ENCODE results near the gene LRSAM1.

Gene LRSAM1

GRCh38 chr9:127450830-127451607, at the start of gene LRSAM1, which contains the start of gene RPL12:
Gene LRSAM1 (plus strand): TSS chr9:127451510. CDS start chr9:127454528, 3,018 bp downstream.
Gene RPL12 (minus strand): TSS chr9:127451406. CDS start chr9:127451317, 89 bp downstream.
- FAIRE-seq (no peak), DNase-seq (ENCODE audit: insufficient read length, low spot score) (peak; percentile 95)
- peak; percentile 99 for TF ChIP-seq POLR2A (IDR thresholded peaks at IDR 0.05; ENCODE audit: low read depth, low read length)

GRCh38 chr9:127402401-127403090, 48.8 kb upstream of the LRSAM1 start:
- FAIRE-seq, result no peak
- no peak for TF ChIP-seq POLR2A (IDR thresholded peaks at IDR 0.05; ENCODE audit: low read depth, low read length)
- no peak for DNase-seq (ENCODE audit: insufficient read length, low spot score)

GRCh38 chr9:127403507-127404192, 47.7 kb upstream of the LRSAM1 start:
- no peak for FAIRE-seq
- no peak for TF ChIP-seq POLR2A (IDR thresholded peaks at IDR 0.05; ENCODE audit: low read depth, low read length)

GRCh38 chr9:127404631-127405030, 46.7 kb upstream of the LRSAM1 start:
- FAIRE-seq (no peak), DNase-seq (ENCODE audit: insufficient read length, low spot score) (no peak)
- no peak for TF ChIP-seq POLR2A (IDR thresholded peaks at IDR 0.05; ENCODE audit: low read depth, low read length)

More at GRCh38 chr9:127403507-127404192, 47.7 kb upstream of the LRSAM1 start:
- no peak for DNase-seq (ENCODE audit: insufficient read length, low spot score)

- DNase-seq (ENCODE audit: insufficient read length, low spot score) (no peak), FAIRE-seq (no peak)
- TF ChIP-seq POLR2A (IDR thresholded peaks at IDR 0.05; ENCODE audit: low read depth, low read length), result no peak
Measured at GRCh38 chr9:127405344-127406125, 45.8 kb upstream of the LRSAM1 start.

- TF ChIP-seq POLR2A (IDR thresholded peaks at IDR 0.05; ENCODE audit: low read depth, low read length), result no peak
- FAIRE-seq, result no peak
- DNase-seq (ENCODE audit: insufficient read length, low spot score), result no peak
Measured at GRCh38 chr9:127406799-127407491, 44.4 kb upstream of the LRSAM1 start.

GRCh38 chr9:127407492-127407843, 43.8 kb upstream of the LRSAM1 start:
- no peak for DNase-seq (ENCODE audit: insufficient read length, low spot score)
- FAIRE-seq, result no peak
- no peak for TF ChIP-seq POLR2A (IDR thresholded peaks at IDR 0.05; ENCODE audit: low read depth, low read length)

GRCh38 chr9:127411122-127411521, 40.2 kb upstream of the LRSAM1 start:
- DNase-seq (ENCODE audit: insufficient read length, low spot score), result no peak
- TF ChIP-seq POLR2A (IDR thresholded peaks at IDR 0.05; ENCODE audit: low read depth, low read length), result no peak
- no peak for FAIRE-seq

GRCh38 chr9:127415141-127415540, 36.2 kb upstream of the LRSAM1 start:
- FAIRE-seq (no peak), DNase-seq (ENCODE audit: insufficient read length, low spot score) (no peak)

GRCh38 chr9:127415657-127416056, 35.7 kb upstream of the LRSAM1 start:
- DNase-seq (ENCODE audit: insufficient read length, low spot score) (no peak), FAIRE-seq (no peak)
- TF ChIP-seq POLR2A (IDR thresholded peaks at IDR 0.05; ENCODE audit: low read depth, low read length), result no peak

More at GRCh38 chr9:127415141-127415540, 36.2 kb upstream of the LRSAM1 start:
- TF ChIP-seq POLR2A (IDR thresholded peaks at IDR 0.05; ENCODE audit: low read depth, low read length), result no peak

GRCh38 chr9:127417131-127418036, 33.9 kb upstream of the LRSAM1 start:
- DNase-seq (ENCODE audit: insufficient read length, low spot score) (no peak), FAIRE-seq (peak; percentile 62)
- TF ChIP-seq POLR2A (IDR thresholded peaks at IDR 0.05; ENCODE audit: low read depth, low read length), result no peak

GRCh38 chr9:127418037-127418471, 33.3 kb upstream of the LRSAM1 start:
- FAIRE-seq, result no peak

More at GRCh38 chr9:127418037-127418471, 33.3 kb upstream of the LRSAM1 start:
- TF ChIP-seq POLR2A (IDR thresholded peaks at IDR 0.05; ENCODE audit: low read depth, low read length), result no peak
- peak; percentile 79 for DNase-seq (ENCODE audit: insufficient read length, low spot score)
